Prostate gland (tissue), 2 donors: Measurements from ENCODE around the gene GMNN.

Source experiments
- POLR2A ChIP-seq: fragments of 450-650 bp; IDR thresholded peaks from one replicate; pipeline ENCODE4 v1.6.1; 2016; ENCODE audit warnings: antibody characterized with exemption, mild to moderate bottlenecking
- POLR2AphosphoS5 ChIP-seq: sonication (generic); formaldehyde crosslinking; IDR thresholded peaks from one replicate; pipeline ENCODE4 v1.6.1; 2017; ENCODE audit warnings: antibody characterized with exemption
- TF ChIP-seq, protein P1 (sequence below), 4 experiments: fragments of 200-600 bp in 2 of 4; fragments of 450-650 bp in 2 of 4; sonication (generic) in 2 of 4; IDR thresholded peaks; 1 replicate in 3 of 4; 2 replicates in 1 of 4; pipeline ENCODE4 v1.5.1; 2016 to 2019; ENCODE audit warnings: antibody characterized with exemption in 4 of 4, mild to moderate bottlenecking in 2 of 4, moderate library complexity in 2 of 4

DNA sequence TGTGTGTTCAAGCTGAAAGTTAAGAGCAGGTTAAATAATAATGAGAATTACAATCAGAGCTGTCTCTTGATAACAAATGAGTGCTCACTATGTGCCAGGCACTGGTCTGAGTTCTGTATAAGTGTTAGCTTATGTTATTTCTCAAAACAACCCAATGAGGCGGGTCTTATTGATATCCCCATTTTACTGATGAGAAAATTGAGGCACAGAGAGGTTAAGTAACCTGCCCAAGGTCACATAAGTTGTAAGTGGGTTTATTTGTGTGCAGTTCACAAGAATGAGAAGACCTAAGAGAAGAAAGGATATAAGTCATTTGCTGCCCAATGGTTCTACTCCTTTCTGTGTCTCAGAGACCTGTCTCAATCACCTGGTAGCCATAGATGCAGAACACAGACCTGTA lies 58.1 kb downstream of the GMNN start:
- TF ChIP-seq, protein P1, sequence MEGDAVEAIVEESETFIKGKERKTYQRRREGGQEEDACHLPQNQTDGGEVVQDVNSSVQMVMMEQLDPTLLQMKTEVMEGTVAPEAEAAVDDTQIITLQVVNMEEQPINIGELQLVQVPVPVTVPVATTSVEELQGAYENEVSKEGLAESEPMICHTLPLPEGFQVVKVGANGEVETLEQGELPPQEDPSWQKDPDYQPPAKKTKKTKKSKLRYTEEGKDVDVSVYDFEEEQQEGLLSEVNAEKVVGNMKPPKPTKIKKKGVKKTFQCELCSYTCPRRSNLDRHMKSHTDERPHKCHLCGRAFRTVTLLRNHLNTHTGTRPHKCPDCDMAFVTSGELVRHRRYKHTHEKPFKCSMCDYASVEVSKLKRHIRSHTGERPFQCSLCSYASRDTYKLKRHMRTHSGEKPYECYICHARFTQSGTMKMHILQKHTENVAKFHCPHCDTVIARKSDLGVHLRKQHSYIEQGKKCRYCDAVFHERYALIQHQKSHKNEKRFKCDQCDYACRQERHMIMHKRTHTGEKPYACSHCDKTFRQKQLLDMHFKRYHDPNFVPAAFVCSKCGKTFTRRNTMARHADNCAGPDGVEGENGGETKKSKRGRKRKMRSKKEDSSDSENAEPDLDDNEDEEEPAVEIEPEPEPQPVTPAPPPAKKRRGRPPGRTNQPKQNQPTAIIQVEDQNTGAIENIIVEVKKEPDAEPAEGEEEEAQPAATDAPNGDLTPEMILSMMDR (IDR thresholded peaks at IDR 0.05): no peak
- TF ChIP-seq POLR2A (no peak), POLR2AphosphoS5 (no peak)
